Measurements from ENCODE around the gene FUT3. TPM values are rescaled to one million over a fixed set of nuclear protein-coding genes. Genes with fewer than 3 reads are reported as not detected.

Gene FUT3
- total RNA-seq, 1 experiment from 2014 or later: not detected

GRCh38 chr19:5899728-5900526, 48.7 kb upstream of the FUT3 start:
- no peak for DNase-seq
- H2AFZ ChIP-seq (ENCODE audit: low read length): no peak overlapping the region
- no peaks in the 10 kb centered on the region for H4K20me1 ChIP-seq (ENCODE audit: control insufficient read depth, insufficient read depth, insufficient read length)
- no peak overlapping the region for H2BK12ac ChIP-seq (ENCODE audit: insufficient read length, low read depth, low read length)
- H3K23me2 ChIP-seq (ENCODE audit: insufficient read length, low read depth, low read length, poor library complexity, severe bottlenecking): peaks cover 3% of the 10 kb centered on the region
- H2BK120ac ChIP-seq (ENCODE audit: low read depth, low read length, poor library complexity, severe bottlenecking): no peak overlapping the region
- Mint-ChIP-seq H3K27me3 (ENCODE audit: low read depth) (no peaks in the 10 kb centered on the region), H3K9me3 (no peaks in the 10 kb centered on the region), H3K27ac (no peak overlapping the region), H3K36me3 (ENCODE audit: insufficient read depth in 1 of 3, low read depth in 3 of 3) (peaks cover 15 to 28% (median 18%) of the 10 kb centered on the region in 3 experiments), H3K4me3 (peak overlapping the region in 1 of 2 experiments; percentile 24; a peak in 1 of 5 replicates), H3K4me1 (peaks cover 2 to 5% of the 10 kb centered on the region in 2 experiments; a peak in 3 of 4 replicates)
- peaks cover 18% of the 10 kb centered on the region; the same call in 1 of the 2 replicates for H3K79me2 ChIP-seq (ENCODE audit: insufficient read depth, low read length)
- no peak overlapping the region for H3T11ph ChIP-seq (ENCODE audit: low read length)
- TF ChIP-seq, protein P1, sequence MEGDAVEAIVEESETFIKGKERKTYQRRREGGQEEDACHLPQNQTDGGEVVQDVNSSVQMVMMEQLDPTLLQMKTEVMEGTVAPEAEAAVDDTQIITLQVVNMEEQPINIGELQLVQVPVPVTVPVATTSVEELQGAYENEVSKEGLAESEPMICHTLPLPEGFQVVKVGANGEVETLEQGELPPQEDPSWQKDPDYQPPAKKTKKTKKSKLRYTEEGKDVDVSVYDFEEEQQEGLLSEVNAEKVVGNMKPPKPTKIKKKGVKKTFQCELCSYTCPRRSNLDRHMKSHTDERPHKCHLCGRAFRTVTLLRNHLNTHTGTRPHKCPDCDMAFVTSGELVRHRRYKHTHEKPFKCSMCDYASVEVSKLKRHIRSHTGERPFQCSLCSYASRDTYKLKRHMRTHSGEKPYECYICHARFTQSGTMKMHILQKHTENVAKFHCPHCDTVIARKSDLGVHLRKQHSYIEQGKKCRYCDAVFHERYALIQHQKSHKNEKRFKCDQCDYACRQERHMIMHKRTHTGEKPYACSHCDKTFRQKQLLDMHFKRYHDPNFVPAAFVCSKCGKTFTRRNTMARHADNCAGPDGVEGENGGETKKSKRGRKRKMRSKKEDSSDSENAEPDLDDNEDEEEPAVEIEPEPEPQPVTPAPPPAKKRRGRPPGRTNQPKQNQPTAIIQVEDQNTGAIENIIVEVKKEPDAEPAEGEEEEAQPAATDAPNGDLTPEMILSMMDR (conservative IDR thresholded peaks at IDR 0.05): no peak
- H3K79me1 ChIP-seq (ENCODE audit: insufficient read depth, low read depth, low read length, poor library complexity, severe bottlenecking): peaks cover 3% of the 10 kb centered on the region
- no peak overlapping the region for H2BK5ac ChIP-seq (ENCODE audit: insufficient read length, low read length)
- no peak overlapping the region for H4K8ac ChIP-seq (replicated peaks; ENCODE audit: insufficient read length, low read depth, low read length)
- H3K23ac ChIP-seq (ENCODE audit: insufficient read length, low read depth, low read length): no peak overlapping the region
- WGBS (ENCODE audit: extremely low coverage, insufficient read length, low lambda C conversion rate): no CpG with 5 or more reads among the region's 13 CpGs
- no peaks in the 10 kb centered on the region for H3K4me1 ChIP-seq (ENCODE audit: insufficient read depth, low read length)
- H2BK15ac ChIP-seq (ENCODE audit: low read depth, low read length): no peak overlapping the region
- no peak overlapping the region for H3K18ac ChIP-seq (ENCODE audit: insufficient read length, low read depth, low read length)
- H2BK20ac ChIP-seq (ENCODE audit: low read depth, low read length, poor library complexity, severe bottlenecking): no peak overlapping the region
- H3K9ac ChIP-seq (ENCODE audit: extremely low read depth, insufficient read length, low read length): no peak overlapping the region
- no peak overlapping the region for H3K56ac ChIP-seq (ENCODE audit: insufficient read length, low read depth, low read length)
- H3K4ac ChIP-seq (ENCODE audit: low read depth, low read length): no peak overlapping the region
- H4K5ac ChIP-seq (ENCODE audit: insufficient read length, low read depth, low read length): no peak overlapping the region
- H3K4me2 ChIP-seq (ENCODE audit: insufficient read depth, insufficient read length, low read length): no peak overlapping the region
- H4K91ac ChIP-seq (ENCODE audit: insufficient read length, low read depth, low read length): no peak overlapping the region
- no peak overlapping the region for H3K14ac ChIP-seq (ENCODE audit: insufficient read depth, low read length)
- H3K27ac ChIP-seq (ENCODE audit: insufficient read length, low read depth, low read length): no peak overlapping the region
- H3K27me3 ChIP-seq (ENCODE audit: insufficient read depth, low read length): no peaks in the 10 kb centered on the region
- no peak overlapping the region for H2AK5ac ChIP-seq (ENCODE audit: insufficient read length, low read length)
- no peaks in the 10 kb centered on the region for H3K9me3 ChIP-seq (ENCODE audit: control insufficient read depth, low read depth, low read length)

Data from H9 (cell line).